ES-I3 (cell line): ENCODE results near the gene DDA1.
A peak's percentile ranks its signal among the peaks of the same experiment; 100 is the strongest.

ENCODE experiments used
- H3K36me3 ChIP-seq: 2 replicates; pipeline ENCODE4 v1.6.1; 2013; ENCODE audit warnings: mild to moderate bottlenecking, low read length, control low read depth, moderate library complexity; ENCODE audit not compliant: insufficient read depth
- H3K4me1 ChIP-seq: 2 replicates; pipeline ENCODE4 v1.6.1; 2013; ENCODE audit warnings: mild to moderate bottlenecking, control low read depth, low read length; ENCODE audit not compliant: insufficient read depth
- H3K9ac ChIP-seq: 2 replicates; pipeline ENCODE4 v1.6.1; 2013; ENCODE audit warnings: low read depth, mild to moderate bottlenecking, low read length, moderate library complexity
- H3K9me3 ChIP-seq: 2 replicates; pipeline ENCODE4 v1.6.1; 2013; ENCODE audit warnings: mild to moderate bottlenecking, low read length, moderate library complexity; ENCODE audit not compliant: control insufficient read depth, insufficient read depth

DDA1 gene

DNA sequence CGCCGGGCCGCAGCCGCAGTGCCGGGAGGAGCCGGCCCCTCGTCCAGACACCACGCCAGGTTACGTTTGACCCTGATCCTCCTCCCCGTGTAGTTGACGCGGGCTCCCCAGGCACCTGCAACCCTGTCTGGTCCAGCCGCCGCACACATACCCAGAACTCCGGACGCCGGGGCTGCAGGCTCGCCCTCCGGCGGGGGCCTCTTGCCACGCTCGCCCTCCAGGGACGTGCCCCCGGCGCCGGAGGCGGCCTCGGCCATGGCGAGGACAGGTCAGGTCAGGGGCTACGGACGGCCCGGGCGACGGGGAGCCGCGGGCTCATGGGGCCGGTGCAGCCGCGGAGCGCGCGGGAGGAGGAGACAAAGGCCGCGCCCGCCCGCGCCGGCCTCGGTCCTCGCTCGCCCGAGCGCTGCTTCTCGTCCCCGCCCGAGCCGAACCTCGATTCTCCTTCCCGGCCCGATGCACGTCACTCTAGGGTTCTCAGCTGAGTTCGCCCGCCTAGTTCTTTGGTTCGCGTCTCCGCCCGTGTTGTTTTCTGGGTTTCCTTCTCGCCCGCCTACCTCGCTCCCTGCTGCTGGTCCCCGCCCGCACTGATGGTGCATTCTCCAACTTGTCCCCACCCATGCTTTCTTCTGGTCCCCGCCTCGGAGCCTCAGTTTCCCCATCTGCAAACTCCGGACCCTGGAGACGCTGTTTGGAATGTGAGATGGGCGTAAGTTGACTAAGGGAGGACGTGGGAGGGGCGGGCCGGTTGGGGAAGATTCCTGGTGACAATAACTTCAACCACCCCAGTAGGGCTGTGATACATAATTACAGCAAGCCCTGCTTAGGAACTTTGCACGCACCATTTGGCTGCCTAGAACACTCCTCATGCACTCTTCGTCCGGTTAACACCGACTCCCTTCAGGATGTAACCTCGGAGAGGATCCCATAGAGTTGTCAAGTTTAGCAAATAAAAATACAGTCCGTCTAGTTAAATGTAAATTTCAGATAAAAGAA, 25.3 kb downstream of the DDA1 start, which contains the start of gene ANO8:
Gene ANO8, minus strand, starts transcription at position 442 of the 996 bp plus-strand sequence. Its CDS starts 185 bp downstream, at position 257.
- H3K36me3 ChIP-seq: no peaks in the 10 kb centered on the region
- no peaks in the 10 kb centered on the region for H3K9me3 ChIP-seq
- H3K4me1 ChIP-seq: no peaks in the 10 kb centered on the region
- H3K9ac ChIP-seq: peak within 1 kb of the TSS; percentile 83

DNA sequence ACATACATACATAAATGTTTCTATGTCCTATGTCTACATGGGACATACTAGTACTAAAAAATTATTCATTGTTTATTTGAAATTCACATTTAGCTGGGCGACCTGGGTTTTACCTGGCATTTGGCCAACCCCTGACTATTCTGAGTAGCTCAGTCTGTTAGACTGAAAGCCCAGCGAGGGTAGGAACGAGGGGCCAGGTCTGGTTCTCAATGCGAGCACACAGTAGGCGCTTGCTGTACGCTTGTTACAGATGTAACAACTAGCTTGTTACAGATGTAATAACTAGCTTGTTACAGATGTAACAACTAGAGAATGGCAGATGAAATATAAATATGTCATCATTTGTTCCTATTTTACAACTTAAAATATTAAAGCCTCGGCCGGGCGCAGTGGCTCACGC, 26.2 kb downstream of the DDA1 start:
- H3K36me3 ChIP-seq: no peaks in the 10 kb centered on the region

DNA sequence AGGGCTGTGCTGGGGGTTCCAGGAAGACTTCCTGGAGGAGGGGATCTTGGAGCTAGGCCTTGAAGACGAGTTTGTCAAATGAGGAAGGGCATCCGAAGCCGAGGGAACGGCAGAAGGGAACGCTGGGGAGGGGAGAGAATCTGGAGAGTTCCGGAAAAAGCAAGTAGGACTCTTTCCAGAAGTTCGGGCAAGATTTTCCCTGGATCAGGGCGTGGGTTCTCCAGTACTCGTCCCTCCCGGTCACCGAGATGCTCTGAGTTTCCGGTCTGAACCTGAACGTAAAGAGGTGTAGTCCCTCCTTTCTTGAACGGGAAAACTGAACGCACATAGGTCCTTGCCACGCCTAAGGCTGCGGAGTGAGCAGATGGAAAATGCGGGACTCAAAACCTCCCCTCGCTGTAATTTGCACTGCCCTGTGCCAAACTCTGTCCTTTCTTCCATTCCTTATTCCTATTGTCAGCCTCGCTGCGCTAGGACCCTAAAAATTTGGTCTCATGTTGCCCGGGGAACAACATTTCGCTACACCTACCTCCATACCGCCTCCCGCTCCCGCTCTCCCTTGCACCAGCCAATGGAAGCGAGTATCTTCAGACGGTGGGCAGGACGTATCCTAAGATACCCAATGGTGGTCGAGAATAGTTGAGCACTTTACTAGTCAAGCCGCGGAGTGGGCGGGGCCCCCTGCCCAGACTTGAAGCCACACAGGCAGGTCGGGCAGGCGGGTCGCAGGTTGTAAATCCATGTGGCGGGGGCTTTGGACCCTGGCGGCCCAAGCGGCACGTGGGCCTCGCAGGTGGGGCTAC, 27.7 kb downstream of the DDA1 start, which contains the start of gene GTPBP3:
Gene GTPBP3, plus strand, starts transcription at position 682 of the 803 bp plus-strand sequence. Its CDS starts 59 bp downstream, at position 741.
- no peaks in the 10 kb centered on the region; the same call in 1 of the 2 replicates for H3K36me3 ChIP-seq
- H3K9me3 ChIP-seq: no peaks in the 10 kb centered on the region
- peaks cover 9% of the 10 kb centered on the region; the same call in 1 of the 2 replicates for H3K4me1 ChIP-seq
- H3K9ac ChIP-seq: peak within 1 kb of the TSS; percentile 80

More for the DNA sequence above, 26.2 kb downstream of the DDA1 start:
- H3K9me3 ChIP-seq: no peaks in the 10 kb centered on the region
- H3K9ac ChIP-seq: no peak overlapping the region
- H3K4me1 ChIP-seq: no peaks in the 10 kb centered on the region

DNA sequence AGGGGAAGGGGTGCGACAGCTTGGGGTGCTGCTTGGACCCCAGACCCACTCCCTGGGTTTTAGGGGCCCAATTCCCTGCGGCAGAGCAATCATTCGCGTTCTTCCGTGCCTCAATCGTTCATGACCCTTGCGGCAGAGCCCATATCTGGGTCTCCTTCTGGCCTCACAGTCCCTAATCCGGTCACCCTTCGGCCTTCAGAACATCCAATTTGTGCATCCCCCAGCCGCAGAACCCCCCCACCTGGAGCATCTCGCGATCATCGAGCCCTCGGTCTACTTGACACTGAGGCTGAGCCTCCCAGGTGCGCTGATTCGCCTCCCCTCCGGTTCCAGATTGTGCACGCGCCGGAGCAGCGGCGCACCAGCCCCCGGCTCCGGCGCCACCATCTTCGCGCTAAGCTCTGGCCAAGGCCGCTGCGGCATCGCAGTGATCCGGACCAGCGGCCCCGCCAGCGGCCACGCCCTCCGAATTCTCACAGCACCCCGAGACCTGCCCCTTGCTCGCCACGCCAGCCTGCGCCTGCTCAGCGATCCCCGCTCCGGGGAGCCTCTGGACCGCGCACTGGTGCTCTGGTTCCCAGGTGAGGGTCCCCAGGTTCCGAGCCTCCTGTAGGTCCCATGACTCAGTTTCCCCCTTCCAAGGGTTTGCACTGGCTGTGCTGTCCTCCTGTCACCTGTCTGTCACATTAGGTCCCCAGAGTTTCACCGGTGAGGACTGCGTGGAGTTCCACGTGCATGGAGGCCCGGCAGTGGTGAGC, 28.5 kb downstream of the DDA1 start:
- Histone ChIP-seq H3K4me1 (peaks cover 9% of the 10 kb centered on the region; the same call in 1 of the 2 replicates), H3K9me3 (no peaks in the 10 kb centered on the region), H3K9ac (peak overlapping the region; percentile 80), H3K36me3 (no peaks in the 10 kb centered on the region; the same call in 1 of the 2 replicates)

DNA sequence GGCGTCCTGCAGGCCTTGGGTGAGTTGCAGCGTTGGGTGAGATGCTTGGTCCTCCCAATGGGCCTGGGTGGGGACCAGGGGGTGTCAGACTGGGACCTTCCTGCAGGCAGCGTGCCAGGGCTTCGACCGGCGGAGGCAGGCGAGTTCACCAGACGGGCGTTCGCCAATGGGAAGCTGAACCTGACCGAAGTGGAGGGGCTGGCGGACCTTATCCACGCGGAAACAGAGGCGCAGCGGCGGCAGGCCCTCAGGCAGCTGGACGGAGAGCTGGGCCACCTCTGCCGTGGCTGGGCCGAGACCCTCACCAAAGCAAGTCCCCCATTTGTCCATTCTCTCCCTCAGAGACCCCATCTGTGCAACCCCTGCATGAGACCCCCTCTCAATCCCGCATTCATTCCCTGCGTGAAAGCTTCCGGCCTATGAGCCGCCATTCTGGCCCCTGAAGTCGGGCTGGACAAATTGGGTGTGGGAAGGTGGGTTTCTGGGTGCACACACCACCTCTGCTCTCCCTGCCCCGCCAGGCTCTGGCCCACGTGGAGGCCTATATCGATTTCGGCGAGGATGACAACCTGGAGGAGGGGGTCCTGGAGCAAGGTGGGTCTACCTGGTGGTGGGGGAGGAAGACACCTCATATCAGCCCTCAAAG, 29.2 kb downstream of the DDA1 start:
- no peaks in the 10 kb centered on the region; the same call in 1 of the 2 replicates for H3K36me3 ChIP-seq
- peaks cover 9% of the 10 kb centered on the region; the same call in 1 of the 2 replicates for H3K4me1 ChIP-seq
- no peaks in the 10 kb centered on the region for H3K9me3 ChIP-seq
- H3K9ac ChIP-seq: peak overlapping the region; percentile 80; the same call in 1 of the 2 replicates

DNA sequence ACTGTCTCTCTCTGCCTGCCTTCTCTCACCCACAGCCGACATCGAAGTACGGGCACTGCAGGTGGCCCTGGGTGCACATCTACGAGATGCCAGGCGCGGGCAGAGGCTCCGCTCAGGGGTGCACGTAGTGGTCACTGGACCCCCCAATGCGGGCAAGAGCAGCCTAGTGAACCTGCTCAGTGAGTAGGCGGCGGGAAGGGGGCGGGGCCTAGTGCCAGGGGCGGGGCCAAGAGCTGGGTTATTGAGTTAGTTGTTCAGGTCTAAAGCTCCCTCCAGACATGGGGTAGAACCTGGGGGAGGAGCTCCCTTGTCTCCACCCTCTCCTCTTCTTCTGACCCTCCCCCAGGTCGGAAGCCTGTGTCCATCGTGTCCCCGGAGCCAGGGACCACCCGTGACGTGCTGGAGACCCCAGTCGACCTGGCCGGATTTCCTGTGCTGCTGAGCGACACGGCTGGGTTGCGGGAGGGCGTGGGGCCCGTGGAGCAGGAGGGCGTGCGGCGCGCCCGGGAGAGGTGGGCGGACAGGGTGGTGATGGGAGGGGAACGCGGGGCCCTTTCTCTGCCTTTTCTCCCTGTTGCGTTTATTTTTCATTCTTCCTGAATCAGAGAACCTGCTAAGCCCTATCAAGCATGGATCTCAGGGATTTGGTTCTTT, 29.9 kb downstream of the DDA1 start:
- Histone ChIP-seq H3K4me1 (peaks cover 9% of the 10 kb centered on the region; the same call in 1 of the 2 replicates), H3K9ac (peak overlapping the region; percentile 35; the same call in 1 of the 2 replicates)

DNA sequence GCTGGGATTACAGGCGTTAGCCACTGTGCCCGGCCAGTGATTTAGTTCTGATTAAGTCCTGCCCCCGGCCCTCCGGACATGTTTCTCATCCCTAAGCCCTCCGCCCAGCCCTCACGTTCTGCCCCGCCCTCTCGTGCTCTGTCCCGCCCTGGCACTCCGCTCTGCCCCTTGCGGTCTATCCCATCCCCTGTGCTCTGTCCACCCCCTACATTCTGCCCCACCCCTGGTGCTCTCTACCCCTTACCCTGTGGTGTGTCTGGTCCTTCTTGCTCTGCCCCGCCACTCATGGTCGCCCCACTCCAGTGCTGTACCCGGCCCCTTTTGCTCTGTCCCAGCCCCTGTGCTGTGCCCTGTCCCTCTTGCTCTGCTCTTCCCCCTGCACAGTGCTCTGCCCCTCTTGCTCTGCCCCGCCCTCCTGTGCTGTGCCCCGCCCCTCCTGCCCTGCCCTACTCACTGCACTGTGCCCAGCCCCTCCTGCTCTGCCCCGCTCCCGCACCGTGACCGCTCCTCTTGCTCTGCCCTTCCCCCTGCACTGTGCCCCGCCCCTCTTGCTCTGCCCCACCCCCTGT, 31.0 kb downstream of the DDA1 start:
- H3K9ac ChIP-seq: peak overlapping the region; percentile 27; the same call in 1 of the 2 replicates
- no peaks in the 10 kb centered on the region; the same call in 1 of the 2 replicates for H3K36me3 ChIP-seq

More for the DNA sequence above, 29.9 kb downstream of the DDA1 start:
- no peaks in the 10 kb centered on the region for H3K9me3 ChIP-seq
- H3K36me3 ChIP-seq: no peaks in the 10 kb centered on the region; the same call in 1 of the 2 replicates

DNA sequence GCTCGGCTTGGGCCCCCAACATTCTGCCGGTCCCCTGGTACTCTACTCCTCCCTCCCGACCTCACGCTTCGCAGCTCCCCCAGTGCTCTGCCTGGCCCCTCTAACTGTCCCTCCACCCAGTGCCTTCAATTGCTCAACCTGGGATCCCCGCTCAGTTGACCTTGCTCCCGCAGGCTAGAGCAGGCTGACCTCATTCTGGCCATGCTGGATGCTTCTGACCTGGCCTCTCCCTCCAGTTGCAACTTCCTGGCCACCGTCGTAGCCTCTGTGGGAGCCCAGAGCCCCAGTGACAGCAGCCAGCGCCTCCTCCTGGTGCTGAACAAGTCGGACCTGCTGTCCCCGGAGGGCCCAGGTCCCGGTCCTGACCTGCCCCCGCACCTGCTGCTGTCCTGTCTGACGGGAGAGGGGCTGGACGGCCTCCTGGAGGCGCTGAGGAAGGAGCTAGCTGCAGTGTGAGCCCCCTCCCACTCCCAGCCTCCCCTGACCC, 31.6 kb downstream of the DDA1 start:
- H3K9ac ChIP-seq: 0 out of 2 replicates have a peak overlapping the region, but pooled peaks have one; percentile 21
- H3K9me3 ChIP-seq: no peaks in the 10 kb centered on the region
- H3K4me1 ChIP-seq: peaks cover 9% of the 10 kb centered on the region; the same call in 1 of the 2 replicates
- H3K36me3 ChIP-seq: no peaks in the 10 kb centered on the region; the same call in 1 of the 2 replicates

More for the DNA sequence above, 31.0 kb downstream of the DDA1 start:
- Histone ChIP-seq H3K4me1 (peaks cover 9% of the 10 kb centered on the region; the same call in 1 of the 2 replicates), H3K9me3 (no peaks in the 10 kb centered on the region)

DNA sequence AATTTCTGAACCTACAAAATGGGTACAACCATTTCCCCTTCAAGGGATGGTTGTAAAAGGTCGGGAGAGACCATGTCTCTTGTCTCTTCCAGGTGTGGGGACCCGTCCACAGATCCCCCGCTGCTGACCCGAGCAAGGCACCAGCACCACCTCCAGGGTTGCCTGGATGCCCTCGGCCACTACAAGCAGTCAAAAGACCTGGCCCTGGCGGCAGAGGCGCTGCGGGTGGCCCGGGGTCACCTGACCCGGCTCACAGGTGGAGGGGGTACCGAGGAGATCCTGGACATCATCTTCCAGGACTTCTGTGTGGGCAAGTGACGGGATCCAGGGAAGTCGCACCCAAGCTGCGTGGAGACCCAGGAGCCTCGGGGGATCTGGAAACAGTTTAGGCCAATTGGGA, 32.0 kb downstream of the DDA1 start:
- Histone ChIP-seq H3K9me3 (no peaks in the 10 kb centered on the region), H3K36me3 (no peaks in the 10 kb centered on the region; the same call in 1 of the 2 replicates), H3K9ac (no peak overlapping the region), H3K4me1 (peaks cover 9% of the 10 kb centered on the region; the same call in 1 of the 2 replicates)

DNA sequence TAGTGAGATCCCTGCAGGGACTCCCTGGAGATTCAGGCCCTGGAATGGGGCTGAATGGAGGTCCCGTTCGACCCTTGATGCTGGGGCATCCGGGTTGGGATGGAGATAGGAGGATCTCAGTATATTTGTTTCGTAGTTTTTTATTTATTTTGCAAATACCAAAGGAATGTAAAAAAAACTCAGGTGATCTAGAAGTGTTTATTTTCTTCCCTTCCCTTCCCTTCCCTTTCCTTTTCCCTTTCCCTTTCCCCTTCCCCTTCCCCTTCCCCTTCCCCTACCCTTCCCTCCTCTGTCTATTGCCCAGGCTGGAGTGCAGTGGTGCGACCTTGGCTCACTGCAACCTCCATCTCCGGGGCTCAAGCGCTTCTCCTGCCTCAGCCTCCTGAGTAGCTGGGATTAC, 32.5 kb downstream of the DDA1 start:
- Histone ChIP-seq H3K9ac (no peak overlapping the region), H3K4me1 (peaks cover 10% of the 10 kb centered on the region; the same call in 1 of the 2 replicates), H3K36me3 (no peaks in the 10 kb centered on the region; the same call in 1 of the 2 replicates)

DNA sequence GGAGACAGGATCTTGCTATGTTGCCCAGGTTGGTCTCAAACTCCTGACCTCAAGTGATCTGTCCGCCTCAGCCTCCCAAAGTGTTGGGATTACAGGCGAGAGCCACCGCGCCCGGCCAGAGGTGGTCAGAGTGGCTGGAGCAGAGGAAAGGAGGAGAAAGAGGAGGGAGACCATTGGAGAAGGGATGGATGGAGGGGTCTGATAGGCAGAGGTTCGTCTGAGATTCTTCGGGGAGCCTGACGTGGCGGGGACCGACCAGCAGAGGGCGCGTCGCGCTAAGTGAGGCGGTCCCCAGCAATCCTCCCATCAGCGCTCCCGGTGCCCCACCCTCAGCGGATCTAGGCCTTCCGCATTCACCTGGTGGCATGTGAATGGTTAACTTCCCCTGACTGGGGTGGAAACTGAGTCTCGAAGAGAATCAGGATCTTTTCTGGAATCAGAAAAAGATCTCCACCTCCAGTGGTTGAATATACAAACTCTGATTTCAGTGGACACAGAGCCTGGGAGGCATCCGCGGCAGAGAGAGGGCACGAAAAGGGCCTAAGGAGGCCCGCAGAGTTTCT, 36.8 kb downstream of the DDA1 start:
- Histone ChIP-seq H3K9me3 (no peaks in the 10 kb centered on the region), H3K9ac (no peak overlapping the region), H3K4me1 (peaks cover 18% of the 10 kb centered on the region; the same call in 1 of the 2 replicates), H3K36me3 (no peaks in the 10 kb centered on the region; the same call in 1 of the 2 replicates)

More for the DNA sequence above, 32.5 kb downstream of the DDA1 start:
- no peaks in the 10 kb centered on the region for H3K9me3 ChIP-seq

DNA sequence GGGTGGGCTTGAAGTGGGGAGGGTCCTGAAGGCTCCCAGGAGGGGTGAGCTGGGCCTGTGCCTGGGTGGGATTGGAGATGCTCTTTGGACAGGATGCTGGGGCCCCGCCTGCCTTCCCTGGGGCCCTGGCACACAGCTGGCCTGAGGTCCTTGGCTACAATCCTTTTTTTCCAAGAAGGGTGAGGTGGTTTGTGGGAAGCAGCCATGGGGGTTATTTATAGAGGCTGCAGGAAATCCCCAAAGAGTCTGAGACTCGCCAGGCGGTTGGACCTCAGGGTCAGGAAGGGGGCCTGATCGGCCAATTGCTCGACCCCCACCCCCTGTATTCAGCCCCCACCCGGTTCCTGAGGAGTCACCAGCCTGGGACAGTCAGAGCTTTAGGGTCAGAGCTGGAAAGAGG, 38.0 kb downstream of the DDA1 start:
- Histone ChIP-seq H3K4me1 (peaks cover 14% of the 10 kb centered on the region; the same call in 1 of the 2 replicates), H3K36me3 (no peaks in the 10 kb centered on the region), H3K9ac (no peak overlapping the region), H3K9me3 (no peaks in the 10 kb centered on the region)
